Keratinocyte (primary cell): Measurements from ENCODE around the gene POP5. TPM values are rescaled to one million over a fixed set of nuclear protein-coding genes. Genes with fewer than 3 reads are reported as not detected.

Experiments
- DNase-seq: peaks from one replicate; pipeline ENCODE4 v3.0.0-alpha.2; 2011; ENCODE audit warnings: low read depth, missing footprints, low spot score
- FAIRE-seq: peaks from 2 replicates; lab custom pipeline; 2011; peaks lifted over from hg19 to GRCh38; lab: Jason Lieb, UNC
- H2AFZ ChIP-seq: 2 replicates; pipeline ENCODE4 v1.6.0; 2012; ENCODE audit warnings: low read length, control low read depth, inconsistent platforms; ENCODE audit not compliant: control insufficient read depth
- H3K27ac ChIP-seq: 2 replicates; pipeline ENCODE4 v1.5.1; 2011; ENCODE audit warnings: low read length; ENCODE audit not compliant: control insufficient read depth, insufficient read depth
- H3K27me3 ChIP-seq: 3 replicates; pipeline ENCODE4 v1.6.0; 2011; ENCODE audit warnings: low read length; ENCODE audit not compliant: control insufficient read depth, insufficient read depth; ENCODE audit errors: extremely low read depth
- H3K36me3 ChIP-seq, 2 experiments: 2 replicates in 1 of 2; 3 replicates in 1 of 2; pipeline ENCODE4 v1.5.1; 2011; ENCODE audit warnings: low read length in 2 of 2, mild to moderate bottlenecking in 1 of 2; ENCODE audit not compliant: control insufficient read depth in 2 of 2, insufficient read depth in 2 of 2; ENCODE audit errors: extremely low read depth in 1 of 2
- H3K4me1 ChIP-seq: 3 replicates; pipeline ENCODE4 v1.5.1; 2011; ENCODE audit warnings: low read length; ENCODE audit not compliant: control insufficient read depth, insufficient read depth; ENCODE audit errors: extremely low read depth
- H3K4me2 ChIP-seq: 3 replicates; pipeline ENCODE4 v1.6.0; 2011; ENCODE audit warnings: low read depth, low read length; ENCODE audit not compliant: control insufficient read depth, insufficient read depth; ENCODE audit errors: extremely low read depth
- H3K4me3 ChIP-seq, 3 experiments: fragments of 200-600 bp in 1 of 3; sonication (generic) in 1 of 3; 2 replicates in 2 of 3; 3 replicates in 1 of 3; pipeline ENCODE4 v1.5.1; 2011 to 2016; ENCODE audit warnings: low read length in 3 of 3, mild to moderate bottlenecking in 3 of 3, control low read depth in 2 of 3, inconsistent platforms in 1 of 3, low read depth in 1 of 3, mixed read lengths in 1 of 3, mixed run types in 1 of 3, moderate library complexity in 1 of 3; ENCODE audit not compliant: control insufficient read depth in 2 of 3, insufficient read depth in 2 of 3; ENCODE audit errors: extremely low read depth in 1 of 3
- H3K79me2 ChIP-seq: 2 replicates; pipeline ENCODE4 v1.6.0; 2012; ENCODE audit warnings: low read length; ENCODE audit not compliant: control insufficient read depth, insufficient read depth
- H3K9ac ChIP-seq: 3 replicates; pipeline ENCODE4 v1.6.0; 2011; ENCODE audit warnings: low read length; ENCODE audit not compliant: control insufficient read depth, insufficient read depth; ENCODE audit errors: extremely low read depth
- H3K9me1 ChIP-seq: 3 replicates; pipeline ENCODE4 v1.6.0; 2011; ENCODE audit warnings: low read length; ENCODE audit not compliant: control insufficient read depth, insufficient read depth; ENCODE audit errors: extremely low read depth
- H3K9me3 ChIP-seq: 2 replicates; pipeline ENCODE4 v1.5.1; 2012; ENCODE audit warnings: low read depth, low read length; ENCODE audit not compliant: control insufficient read depth
- H4K20me1 ChIP-seq: 3 replicates; pipeline ENCODE4 v1.6.0; 2011; ENCODE audit warnings: low read length; ENCODE audit not compliant: control insufficient read depth, insufficient read depth; ENCODE audit errors: extremely low read depth
- CTCF ChIP-seq, 3 experiments: IDR thresholded peaks in 1 of 3; conservative IDR thresholded peaks in 1 of 3; optimal IDR thresholded peaks in 1 of 3; 2 replicates in 2 of 3; 3 replicates in 1 of 3; pipeline versions ENCODE3 to v1.5.1; 2011; ENCODE audit warnings: low read length in 3 of 3, mild to moderate bottlenecking in 3 of 3, moderate library complexity in 2 of 3, control low read depth in 1 of 3, inconsistent platforms in 1 of 3; ENCODE audit not compliant: insufficient read depth in 2 of 3; ENCODE audit errors: extremely low read depth in 1 of 3
- EZH2 ChIP-seq: IDR thresholded peaks from one replicate; pipeline ENCODE4 v1.6.1; 2012; ENCODE audit warnings: inconsistent platforms, mild to moderate bottlenecking, low read length, moderate library complexity
- dilution Hi-C: fragments of 300-500 bp; cut with MboI; formaldehyde crosslinking; loops from one replicate; pipeline ENCODE4 v1.7.0; 2020; ENCODE audit warnings: low sequenced_read_pairs; ENCODE audit not compliant: extremely low pct_ligation_motif_present
- polyA plus RNA-seq, 5 experiments: library from polyadenylated mRNA; depleted of rRNA in 3 of 5; stranded (reverse) in 3 of 5; stranded (forward) in 1 of 5; unstranded in 1 of 5; fragments of >200 nt; gene quantifications; 1 replicate in 1 of 5; 2 replicates in 3 of 5; 3 replicates in 1 of 5; pipeline versions ENCODE4 v1.2.1 to v1.2.3, GENCODE V29; 2011 to 2012; ENCODE audit warnings: missing spikeins in 2 of 5, low read depth in 1 of 5, low replicate concordance in 1 of 5

POP5 gene
- polyA plus RNA-seq, 1 donor (not counting 4 experiments of a cell fraction or from before 2014, with no cell fraction given), result 105 TPM

DNA sequence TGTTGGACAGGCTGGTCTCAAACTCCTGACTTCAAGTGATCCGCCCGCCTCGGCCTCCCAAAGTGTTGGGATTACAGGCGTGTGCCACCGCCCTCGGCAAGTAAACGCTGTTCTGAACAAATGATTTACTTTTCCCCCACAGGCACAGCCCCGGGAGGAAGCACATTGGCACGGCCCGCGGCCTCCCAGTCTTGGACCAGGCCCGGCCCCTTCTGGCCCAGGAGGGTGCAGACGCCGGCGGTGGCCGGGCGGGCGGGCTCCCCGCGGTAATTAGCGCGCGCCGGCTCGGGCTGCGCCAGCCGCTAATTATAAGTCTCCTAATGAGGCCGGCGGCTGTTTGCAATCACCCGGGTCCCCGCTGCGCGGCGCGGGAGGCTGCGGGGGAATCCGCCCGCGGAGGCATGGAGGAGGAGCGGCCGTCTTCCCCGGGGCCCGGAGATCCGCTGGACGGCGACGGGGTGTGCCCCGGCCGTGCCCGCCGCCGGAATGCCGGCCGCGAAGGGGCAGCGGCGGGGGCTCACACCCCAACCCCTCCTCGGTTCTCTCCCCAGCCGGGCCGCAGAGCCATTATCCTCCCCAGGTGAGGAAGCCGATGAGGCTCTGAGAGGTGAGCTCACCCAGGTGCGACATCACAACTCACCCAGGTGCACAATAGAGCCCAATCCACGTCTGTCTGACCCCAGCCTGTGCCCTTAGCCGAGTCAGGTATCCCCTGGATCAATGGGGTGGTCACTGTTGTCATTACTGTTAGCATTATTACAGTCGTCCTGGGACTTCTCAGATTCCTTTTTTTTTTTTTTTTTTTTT, 3.3 kb upstream of the POP5 start:
- dilution Hi-C loops, result no loop called here
- no peak overlapping the region for H3K27ac ChIP-seq
- DNase-seq (no peak), FAIRE-seq (no peak)
- peaks cover 2 to 3% of the 10 kb centered on the region in 2 experiments for H3K36me3 ChIP-seq
- peak overlapping the region; percentile 63 for H2AFZ ChIP-seq
- H3K4me2 ChIP-seq, result peak overlapping the region; percentile 46
- no peaks in the 10 kb centered on the region for H3K9me3 ChIP-seq
- H4K20me1 ChIP-seq, result no peaks in the 10 kb centered on the region
- H3K4me3 ChIP-seq, result peak overlapping the region; percentile 10 to 51 (median 38)
- peaks cover 13% of the 10 kb centered on the region for H3K4me1 ChIP-seq
- H3K9me1 ChIP-seq, result no peaks in the 10 kb centered on the region
- H3K27me3 ChIP-seq, result no peaks in the 10 kb centered on the region
- H3K9ac ChIP-seq, result peak overlapping the region; percentile 37
- TF ChIP-seq CTCF (optimal IDR thresholded peaks at IDR 0.05 in 1 of 3, IDR thresholded peaks at IDR 0.05 in 1 of 3, conservative IDR thresholded peaks at IDR 0.05 in 1 of 3; ENCODE audit: extremely low read depth in 1 of 3, insufficient read depth in 2 of 3, low read length in 3 of 3) (peak in 2 of 3 experiments; percentile 29 to 32), EZH2 (no peak)
- H3K79me2 ChIP-seq, result peaks cover 13% of the 10 kb centered on the region

GRCh38 chr12:120583478-120584030, 2.4 kb upstream of the POP5 start:
- Histone ChIP-seq H3K36me3 (peaks cover 9 to 11% of the 10 kb centered on the region in 2 experiments), H3K9ac (no peak overlapping the region), H3K4me3 (no peak overlapping the region), H3K27ac (no peak overlapping the region), H3K79me2 (peaks cover 14% of the 10 kb centered on the region), H3K9me1 (no peaks in the 10 kb centered on the region), H3K27me3 (no peaks in the 10 kb centered on the region), H3K9me3 (no peaks in the 10 kb centered on the region), H4K20me1 (no peaks in the 10 kb centered on the region), H3K4me1 (peaks cover 13% of the 10 kb centered on the region), H2AFZ (peak overlapping the region; percentile 78), H3K4me2 (peak overlapping the region; percentile 57)
- DNase-seq (peak; percentile 25), FAIRE-seq (no peak)
- dilution Hi-C loops, result no loop called here
- TF ChIP-seq EZH2, result no peak
- peak; percentile 89 to 98 (median 92) for TF ChIP-seq CTCF (optimal IDR thresholded peaks at IDR 0.05 in 1 of 3, IDR thresholded peaks at IDR 0.05 in 1 of 3, conservative IDR thresholded peaks at IDR 0.05 in 1 of 3; ENCODE audit: extremely low read depth in 1 of 3, insufficient read depth in 2 of 3, low read length in 3 of 3)
